GM18868 (cell line): ENCODE results near the gene ZNF746.
"Not testable (repeated sequence)": the region's sequence is repeated elsewhere in the genome, so short reads cannot be mapped to it uniquely, and the experiment has no call there.

Source experiments
- ATAC-seq: cut with Tn5 transposase; IDR thresholded peaks from one replicate; pipeline ENCODE4 v1.9.1; 2021; ENCODE audit warnings: mild to moderate bottlenecking, moderate library complexity; ENCODE audit not compliant: unreplicated experiment

ZNF746 gene

DNA sequence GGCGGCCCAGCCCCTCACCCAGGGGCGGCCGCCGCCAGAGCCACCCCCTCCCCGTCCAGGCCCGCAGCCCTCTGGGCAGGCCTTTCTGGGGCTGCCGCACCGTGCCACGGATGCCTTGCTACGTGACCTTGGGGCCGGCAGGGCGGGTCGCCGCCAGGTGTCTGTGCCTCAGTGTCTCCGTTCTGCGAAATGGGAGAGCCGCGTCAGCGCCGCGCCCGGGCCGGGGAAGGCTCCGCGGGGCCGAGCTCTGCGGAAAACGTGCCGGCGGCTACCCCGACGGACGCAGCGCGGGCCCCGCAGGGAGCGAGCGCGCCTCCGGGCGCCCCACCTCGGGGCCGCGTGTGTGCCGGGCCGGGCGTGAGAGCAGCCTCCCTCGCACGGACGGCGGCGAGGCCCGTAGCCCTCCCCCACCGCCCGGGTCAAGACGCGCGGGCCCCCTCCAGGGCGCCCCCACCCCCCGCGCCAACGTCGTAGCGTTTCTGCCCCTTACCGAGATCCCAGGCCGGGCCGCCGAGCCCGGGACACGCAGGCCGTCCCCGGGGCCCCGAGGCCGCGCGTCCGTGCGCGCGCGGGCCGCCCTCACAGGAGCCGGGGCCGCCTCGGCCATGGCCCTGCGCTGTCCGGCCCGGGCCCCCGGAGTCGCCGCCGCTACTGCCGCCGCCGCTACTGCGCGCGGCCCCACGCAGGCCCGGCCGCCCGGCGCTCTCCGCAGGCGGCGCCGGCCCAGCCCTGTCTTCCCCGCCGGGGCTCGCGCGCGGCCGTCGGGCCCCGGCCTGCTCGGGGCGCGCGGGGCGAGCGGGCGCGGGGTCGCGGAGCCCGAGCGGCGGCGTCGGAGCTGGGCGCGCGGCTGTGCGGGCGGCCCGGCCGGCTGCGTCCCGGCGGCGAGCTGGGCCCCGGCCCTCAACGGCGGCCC, 37.8 kb downstream of the ZNF746 start:
- ATAC-seq: peak; percentile 32

DNA sequence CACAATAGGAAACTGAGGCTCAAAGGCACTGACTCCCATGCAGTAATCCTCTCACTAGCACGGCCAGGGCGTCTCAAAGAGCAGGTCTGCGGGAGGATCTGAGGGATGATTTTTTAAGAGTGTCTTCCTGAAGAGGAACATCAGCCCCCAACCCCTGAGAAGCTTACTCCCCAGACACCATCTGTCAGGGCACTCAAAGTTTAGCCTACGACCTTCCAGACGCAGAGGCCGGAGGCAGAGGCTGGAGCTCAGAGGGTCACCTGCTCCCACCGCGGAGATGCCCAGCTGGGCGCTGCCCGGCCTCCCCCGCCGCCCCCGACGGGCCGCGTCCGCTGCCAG, 38.4 kb downstream of the ZNF746 start:
- no peak for ATAC-seq

- ATAC-seq: no peak
These were observed 39.4 kb downstream of the ZNF746 start for GRCh38 chr7:149458235-149458634.

GRCh38 chr7:149457766-149458165, 39.8 kb downstream of the ZNF746 start:
- ATAC-seq: no peak

DNA sequence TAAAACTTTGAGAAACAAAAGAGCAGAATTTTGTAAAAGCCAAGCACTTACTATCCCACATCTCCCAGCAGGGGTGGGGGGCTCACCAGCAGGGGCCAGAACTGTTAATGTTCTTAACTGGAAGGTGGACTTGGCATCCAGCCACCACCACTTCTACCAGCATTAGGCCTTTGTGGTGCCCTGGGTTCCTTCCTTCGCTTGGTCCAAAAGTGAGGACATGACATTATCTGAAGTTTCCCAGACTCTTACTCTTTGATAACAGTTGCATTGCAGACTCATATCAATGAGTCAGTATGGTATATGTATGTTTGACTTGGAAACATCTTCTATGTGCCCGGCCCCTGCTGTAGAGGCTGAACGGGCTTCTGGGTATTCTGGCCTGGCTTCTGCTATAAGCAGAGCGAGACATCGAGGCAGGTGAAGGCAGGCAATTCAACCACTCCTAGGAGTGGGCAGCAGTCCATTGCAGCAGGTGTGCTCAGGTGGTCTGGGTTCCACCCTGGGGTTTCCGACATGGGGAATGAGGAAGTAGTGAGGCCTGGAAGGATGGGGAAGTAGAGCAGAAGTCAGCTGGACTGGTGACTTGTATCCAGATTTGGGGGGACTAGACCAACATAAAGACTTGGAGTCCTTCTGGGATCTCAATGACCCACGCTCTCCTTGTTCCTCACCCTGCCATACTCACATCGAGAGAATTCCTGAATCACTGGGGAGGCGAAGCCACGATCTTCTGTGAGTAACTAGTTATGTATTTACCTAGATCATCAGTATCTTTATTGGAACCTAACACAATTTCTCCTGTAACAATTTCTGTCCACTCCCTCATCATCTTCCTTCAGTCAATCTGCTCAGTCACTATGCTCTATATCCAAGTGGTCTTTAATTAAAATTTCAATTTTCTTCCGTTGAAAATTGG, 40.8 kb downstream of the ZNF746 start:
- ATAC-seq: no peak

GRCh38 chr7:149455175-149455950, 42.2 kb downstream of the ZNF746 start:
- ATAC-seq: no peak

DNA sequence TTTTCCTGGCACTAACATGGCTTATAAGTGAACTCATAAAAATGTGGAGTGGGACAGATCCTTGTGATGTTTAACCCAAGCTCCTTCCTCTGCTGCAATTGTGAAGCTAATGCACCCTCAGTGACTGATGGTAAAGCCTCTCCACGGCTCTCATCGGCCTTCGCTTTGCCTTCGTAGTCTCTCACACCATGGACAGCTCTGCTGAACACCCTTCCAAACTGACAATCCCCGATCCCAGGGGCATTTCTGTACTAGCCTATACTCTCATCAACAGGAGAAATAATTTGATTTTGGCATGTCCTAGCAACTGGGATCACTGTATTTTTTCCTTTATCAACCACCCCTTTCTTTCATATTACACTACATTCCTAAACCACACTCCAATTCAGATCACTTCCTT, 42.9 kb downstream of the ZNF746 start:
- no peak for ATAC-seq

GRCh38 chr7:149454006-149454405, 43.6 kb downstream of the ZNF746 start:
- ATAC-seq: no peak

DNA sequence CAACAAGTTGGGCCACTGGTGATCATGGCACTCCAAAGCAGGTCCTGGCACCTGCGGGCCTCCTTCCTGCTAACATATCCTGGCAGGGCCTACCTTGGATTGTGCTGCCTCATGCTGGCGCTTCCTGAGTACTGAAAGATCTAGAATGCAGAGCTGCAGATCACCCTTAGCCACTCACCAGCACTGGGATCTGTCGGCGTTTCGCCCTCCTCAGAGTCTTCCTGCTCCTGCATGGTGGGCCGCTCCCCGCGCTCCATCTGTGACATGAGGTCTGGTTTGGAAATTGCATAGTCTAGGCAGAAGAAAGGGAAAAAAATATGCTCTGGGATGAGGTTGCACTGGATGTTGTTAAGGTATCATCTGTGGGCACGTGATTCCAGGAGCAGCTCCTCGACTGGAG, 46.8 kb downstream of the ZNF746 start:
- no peak for ATAC-seq

DNA sequence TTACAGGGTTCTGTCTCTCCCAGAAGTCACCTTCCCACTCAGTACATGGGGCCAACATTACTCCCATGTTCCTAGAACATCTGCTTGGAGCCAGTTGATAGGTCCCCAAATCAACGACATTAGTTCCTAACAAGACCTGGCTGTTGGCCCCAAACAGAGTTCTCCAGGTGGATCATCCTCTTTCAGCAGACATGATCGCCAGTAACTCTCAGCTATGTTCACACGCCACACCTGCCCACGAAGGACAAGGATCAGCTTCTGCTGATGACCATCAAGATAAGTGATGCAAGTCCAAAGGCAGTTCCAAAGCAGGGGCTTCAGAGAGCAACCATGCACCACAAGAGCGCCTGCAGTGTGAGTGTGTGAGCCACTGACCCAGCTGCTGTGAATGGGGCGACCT, 47.7 kb downstream of the ZNF746 start:
- no peak for ATAC-seq

GRCh38 chr7:149448961-149449360, 48.6 kb downstream of the ZNF746 start:
- ATAC-seq: no peak

- not testable (repeated sequence) for ATAC-seq
These were observed 51.6 kb downstream of the ZNF746 start for GRCh38 chr7:149446026-149446425.

DNA sequence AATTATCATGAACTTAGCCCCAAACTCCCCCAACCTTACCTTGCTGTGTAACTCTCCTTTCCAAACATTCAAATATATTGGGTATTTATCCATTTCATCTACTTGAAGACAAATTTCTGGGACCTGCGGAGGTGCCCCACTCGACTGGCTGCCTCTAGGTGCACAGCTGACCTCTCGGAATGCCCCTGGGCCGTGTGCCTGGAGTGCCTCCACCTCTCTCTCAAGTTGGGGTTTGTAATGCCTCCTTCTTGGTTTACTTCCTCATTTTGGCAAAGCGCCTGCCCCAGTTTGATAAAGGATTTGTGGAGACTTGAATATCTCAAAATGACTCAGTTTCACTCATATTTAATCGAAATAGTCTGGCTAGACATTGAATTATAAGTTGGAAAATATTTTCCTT, 53.3 kb downstream of the ZNF746 start:
- no peak for ATAC-seq

- no peak for ATAC-seq
These were observed 54.1 kb downstream of the ZNF746 start for GRCh38 chr7:149443523-149443922.

DNA sequence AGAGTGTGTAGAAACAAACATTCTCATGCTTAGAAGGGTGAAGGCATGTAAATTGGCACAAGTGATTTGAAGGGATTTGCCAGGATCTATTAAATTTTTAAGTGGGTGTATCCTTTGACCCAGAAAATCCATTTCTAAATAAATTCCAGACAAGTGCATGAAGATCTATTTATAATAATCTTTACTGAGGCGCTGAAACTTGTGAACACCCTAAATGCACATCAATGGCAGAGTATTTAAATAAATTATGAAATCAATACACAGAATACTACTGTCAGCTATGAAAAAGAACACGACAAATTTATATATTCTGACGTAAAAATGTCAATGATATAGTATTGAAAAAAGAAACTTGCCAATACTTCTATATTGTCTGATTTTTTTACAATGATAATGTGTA, 54.7 kb downstream of the ZNF746 start:
- no peak for ATAC-seq

- no peak for ATAC-seq
These were observed 57.4 kb downstream of the ZNF746 start for GRCh38 chr7:149440222-149440621.

DNA sequence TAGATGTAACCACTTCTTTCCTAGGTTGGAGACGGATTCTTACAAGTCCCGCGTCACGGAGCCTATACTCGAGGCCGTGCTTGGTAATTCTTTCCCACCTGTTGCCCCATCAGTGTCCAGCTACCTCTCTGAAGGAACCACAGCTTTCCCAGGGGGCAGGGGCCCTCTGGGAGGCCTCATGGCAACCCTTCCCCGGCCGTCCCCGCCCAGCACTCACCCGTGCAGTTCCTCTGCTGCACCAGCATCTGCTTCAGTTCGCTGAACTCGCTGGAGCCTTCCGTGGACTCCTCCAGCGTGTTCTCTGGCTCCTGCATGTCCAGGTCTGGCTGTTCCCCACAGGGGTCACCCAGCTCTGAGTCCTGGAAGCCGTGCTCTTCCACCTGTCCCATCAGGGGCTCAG, 61.3 kb downstream of the ZNF746 start:
- ATAC-seq: no peak

GRCh38 chr7:149433124-149433523, 64.5 kb downstream of the ZNF746 start:
- no peak for ATAC-seq

DNA sequence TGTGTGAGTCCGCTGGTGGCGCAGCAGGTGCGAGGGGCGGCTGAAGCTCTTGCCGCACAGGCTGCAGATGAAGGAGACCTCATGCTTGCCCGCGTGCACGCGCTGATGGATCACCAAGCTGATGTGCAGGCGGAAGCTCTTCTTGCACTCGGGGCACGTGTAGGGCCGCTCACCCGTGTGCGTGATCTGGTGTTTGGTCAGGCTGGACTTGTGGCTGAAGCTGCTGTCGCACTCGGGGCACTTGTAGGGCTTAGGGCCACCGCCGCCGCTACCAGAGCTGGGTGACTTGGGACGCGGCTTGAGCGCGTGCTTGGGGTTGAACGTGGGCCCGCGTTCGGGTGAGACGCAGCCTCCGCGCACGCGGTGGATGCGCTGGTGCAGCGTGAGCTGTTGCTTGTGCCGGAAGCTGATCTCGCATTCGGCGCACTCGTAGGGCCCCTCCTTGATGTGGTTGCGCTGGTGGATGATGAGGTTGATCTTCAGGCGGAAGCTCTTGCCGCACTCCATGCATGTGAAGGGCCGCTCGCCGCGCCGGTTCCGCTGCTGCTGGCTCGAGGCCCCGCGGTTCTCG, 65.4 kb downstream of the ZNF746 start:
- ATAC-seq: no peak

GRCh38 chr7:149431486-149432120, 66.0 kb downstream of the ZNF746 start:
- no peak for ATAC-seq
